ENCODE measurements around the gene ATF6. TPM values are rescaled to one million over a fixed set of nuclear protein-coding genes. Genes with fewer than 3 reads are reported as not detected.

Gene ATF6
- total and polyA plus RNA-seq, 2 of the 8 experiments (the other 6 are each of a cell fraction or from before 2014, with no cell fraction given): 4.6 to 10.0 TPM

DNA sequence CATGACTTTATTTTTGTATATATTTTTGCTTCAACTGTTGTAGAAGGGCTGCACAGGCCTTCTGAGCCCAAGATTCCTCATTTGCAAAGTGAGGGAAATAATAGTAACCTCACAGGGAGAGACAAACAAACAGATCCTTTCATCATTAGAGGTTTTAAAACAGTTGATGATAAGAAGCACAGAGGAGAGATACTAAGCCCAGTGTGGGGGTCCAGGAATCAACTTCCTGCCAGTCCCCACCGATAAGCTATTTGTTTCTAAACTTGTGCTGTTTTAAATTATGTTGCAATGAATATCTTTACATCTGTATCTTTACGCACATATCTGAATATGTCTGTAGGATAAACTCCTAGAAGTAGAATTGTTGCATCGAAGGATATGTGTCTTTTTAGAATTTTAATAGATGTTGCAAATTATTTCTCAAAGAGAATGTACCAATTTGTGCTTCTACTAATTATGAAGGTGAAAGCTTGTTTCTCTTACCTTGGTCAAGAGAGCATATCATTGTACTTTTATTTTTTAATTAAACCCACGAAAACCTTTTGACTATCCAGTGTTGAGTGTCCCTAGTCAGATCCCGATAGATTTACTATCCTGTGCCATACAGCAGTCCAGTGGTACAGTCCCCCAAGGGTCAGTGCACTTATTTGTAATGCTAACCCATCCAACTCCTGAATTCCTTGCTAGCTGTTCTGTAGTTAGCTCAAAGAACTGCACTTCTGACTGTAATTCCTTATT is 34.0 kb upstream of the ATF6 start:
- no peak overlapping the region for H3K23ac ChIP-seq (ENCODE audit: insufficient read length)
- no peak overlapping the region for H3K14ac ChIP-seq (ENCODE audit: insufficient read length)
- no peak overlapping the region for H2AK5ac ChIP-seq (ENCODE audit: low read depth, low read length)
- H3K4me1 ChIP-seq (replicated peaks in 1 of 4; ENCODE audit: control insufficient read depth in 3 of 4, insufficient read depth in 4 of 4, low read length in 3 of 4): peaks cover 1 to 8% (median 4%) of the 10 kb centered on the region in 4 experiments; a peak in 4 of 7 replicates
- no peak overlapping the region for H2BK120ac ChIP-seq (replicated peaks; ENCODE audit: low read depth, low read length)
- ChIA-PET CTCF (ENCODE audit: partially characterized antibody) (interaction anchor here (1.1 to 10.3 kb wide), 3 partner anchors 9 to 246 kb away, joined by 3 to 69 read pairs (median 9); no protein-coding TSS in a partner anchor), POLR2A (ENCODE audit: partially characterized antibody) (no interaction called here)
- no peaks in the 10 kb centered on the region for H3K36me3 ChIP-seq (ENCODE audit: control insufficient read depth in 2 of 4, insufficient read depth in 4 of 4, low read length in 3 of 4)
- H2BK5ac ChIP-seq (ENCODE audit: low read depth, low read length): no peak overlapping the region
- H2BK20ac ChIP-seq (ENCODE audit: low read length): no peak overlapping the region
- H2BK12ac ChIP-seq (ENCODE audit: low read depth, low read length): no peak overlapping the region
- H3K27ac ChIP-seq (ENCODE audit: low read depth, low read length): no peak overlapping the region
- 85% methylated on average over 5 of the region's 5 CpGs; no CpG with 5 or more reads in 1 of the 2 experiments for WGBS, 2 experiments (ENCODE audit: extremely low coverage in 1 of 2, insufficient coverage in 1 of 2, insufficient read length in 1 of 2, insufficient replicate concordance in 2 of 2, low coverage in 1 of 2, low lambda C conversion rate in 2 of 2, missing lambda C conversion rate in 1 of 2)
- no peaks in the 10 kb centered on the region; the same call in 1 of the 2 replicates for H3K23me2 ChIP-seq (ENCODE audit: low read depth, low read length)
- H4K8ac ChIP-seq (ENCODE audit: extremely low read depth, insufficient read depth, low read length): no peak overlapping the region
- no peak overlapping the region for H2AFZ ChIP-seq (ENCODE audit: low read length)
- no peaks in the 10 kb centered on the region for H3K79me2 ChIP-seq (ENCODE audit: control insufficient read depth in 1 of 2, insufficient read depth in 2 of 2, low read length in 2 of 2)
- no peak overlapping the region for H3K56ac ChIP-seq (replicated peaks; ENCODE audit: insufficient read length, low read depth, low read length)
- no peaks in the 10 kb centered on the region for H3K79me1 ChIP-seq (ENCODE audit: low read depth, low read length)
- no peak overlapping the region for H4K91ac ChIP-seq (replicated peaks; ENCODE audit: insufficient read length, low read length)
- no peak overlapping the region for H3K18ac ChIP-seq (ENCODE audit: extremely low read depth, low read length)
- no peak for FAIRE-seq
- no peak overlapping the region for H3K4me2 ChIP-seq (ENCODE audit: insufficient read depth in 1 of 2, low read depth in 2 of 2, low read length in 2 of 2)
- H3K9me3 ChIP-seq (ENCODE audit: insufficient read depth in 2 of 2, low read depth in 1 of 2, low read length in 1 of 2): no peaks in the 10 kb centered on the region
- no peak overlapping the region for H3K9ac ChIP-seq (replicated peaks in 1 of 4; ENCODE audit: extremely low read depth in 1 of 4, low read depth in 3 of 4, low read length in 3 of 4)
- no peak for DNase-seq (ENCODE audit: low read depth in 1 of 2, low spot score in 2 of 2)
- peaks cover 0 to 3% (median 0%) of the 10 kb centered on the region in 4 experiments; a peak in 2 of 7 replicates for H3K27me3 ChIP-seq (replicated peaks in 1 of 4; ENCODE audit: control insufficient read depth in 3 of 4, extremely low read depth in 1 of 4, insufficient read depth in 3 of 4, low read length in 3 of 4)
- H4K20me1 ChIP-seq (replicated peaks in 1 of 2; ENCODE audit: control insufficient read depth in 1 of 2, insufficient read depth in 2 of 2, low read length in 2 of 2): peaks cover 0 to 1% of the 10 kb centered on the region in 2 experiments
- H3K4ac ChIP-seq (replicated peaks; ENCODE audit: insufficient read length, low read depth, low read length): no peak overlapping the region
- no peak overlapping the region for H3K4me3 ChIP-seq (ENCODE audit: extremely low read depth in 1 of 4, insufficient read depth in 2 of 4, low read depth in 3 of 4, low read length in 4 of 4)
- no peak overlapping the region for H4K5ac ChIP-seq (ENCODE audit: insufficient read length, low read depth, low read length)
- H2BK15ac ChIP-seq (ENCODE audit: low read length): no peak overlapping the region
- TF ChIP-seq SP1 (IDR thresholded peaks at IDR 0.05; ENCODE audit: low read depth, low read length): no peak
- TF ChIP-seq FOSL1 (IDR thresholded peaks at IDR 0.05; ENCODE audit: insufficient read depth, low read depth, low read length): no peak
- TF ChIP-seq KDM5A (IDR thresholded peaks at IDR 0.05; ENCODE audit: low read length): no peak
- no peak for TF ChIP-seq CREB1 (IDR thresholded peaks at IDR 0.05)
- TF ChIP-seq, protein P1, sequence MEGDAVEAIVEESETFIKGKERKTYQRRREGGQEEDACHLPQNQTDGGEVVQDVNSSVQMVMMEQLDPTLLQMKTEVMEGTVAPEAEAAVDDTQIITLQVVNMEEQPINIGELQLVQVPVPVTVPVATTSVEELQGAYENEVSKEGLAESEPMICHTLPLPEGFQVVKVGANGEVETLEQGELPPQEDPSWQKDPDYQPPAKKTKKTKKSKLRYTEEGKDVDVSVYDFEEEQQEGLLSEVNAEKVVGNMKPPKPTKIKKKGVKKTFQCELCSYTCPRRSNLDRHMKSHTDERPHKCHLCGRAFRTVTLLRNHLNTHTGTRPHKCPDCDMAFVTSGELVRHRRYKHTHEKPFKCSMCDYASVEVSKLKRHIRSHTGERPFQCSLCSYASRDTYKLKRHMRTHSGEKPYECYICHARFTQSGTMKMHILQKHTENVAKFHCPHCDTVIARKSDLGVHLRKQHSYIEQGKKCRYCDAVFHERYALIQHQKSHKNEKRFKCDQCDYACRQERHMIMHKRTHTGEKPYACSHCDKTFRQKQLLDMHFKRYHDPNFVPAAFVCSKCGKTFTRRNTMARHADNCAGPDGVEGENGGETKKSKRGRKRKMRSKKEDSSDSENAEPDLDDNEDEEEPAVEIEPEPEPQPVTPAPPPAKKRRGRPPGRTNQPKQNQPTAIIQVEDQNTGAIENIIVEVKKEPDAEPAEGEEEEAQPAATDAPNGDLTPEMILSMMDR (IDR thresholded peaks at IDR 0.05; ENCODE audit: control extremely low read depth in 1 of 3, insufficient read depth in 1 of 3, low read depth in 1 of 3, low read length in 3 of 3): no peak
- TF ChIP-seq, protein P2, sequence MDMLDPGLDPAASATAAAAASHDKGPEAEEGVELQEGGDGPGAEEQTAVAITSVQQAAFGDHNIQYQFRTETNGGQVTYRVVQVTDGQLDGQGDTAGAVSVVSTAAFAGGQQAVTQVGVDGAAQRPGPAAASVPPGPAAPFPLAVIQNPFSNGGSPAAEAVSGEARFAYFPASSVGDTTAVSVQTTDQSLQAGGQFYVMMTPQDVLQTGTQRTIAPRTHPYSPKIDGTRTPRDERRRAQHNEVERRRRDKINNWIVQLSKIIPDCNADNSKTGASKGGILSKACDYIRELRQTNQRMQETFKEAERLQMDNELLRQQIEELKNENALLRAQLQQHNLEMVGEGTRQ (IDR thresholded peaks at IDR 0.05; ENCODE audit: low read length): no peak
- no peak for TF ChIP-seq BRCA1 (IDR thresholded peaks at IDR 0.05; ENCODE audit: low read depth, low read length)
- no peak for TF ChIP-seq SIN3A (conservative IDR thresholded peaks at IDR 0.05 in 1 of 2, IDR thresholded peaks at IDR 0.05 in 1 of 2; ENCODE audit: low read depth in 1 of 2, low read length in 2 of 2)
- TF ChIP-seq CHD1 (IDR thresholded peaks at IDR 0.05; ENCODE audit: low read depth, low read length): no peak

All from H1 (cell line).